Skeletal muscle satellite cell (primary cell): ENCODE results near the gene GHRH.

Experiments
- H3K27me3 ChIP-seq: 2 replicates; pipeline ENCODE4 v1.7.0; 2013; ENCODE audit warnings: low read length; ENCODE audit not compliant: control insufficient read depth, insufficient read depth
- H3K36me3 ChIP-seq: 2 replicates; pipeline ENCODE4 v1.7.0; 2013; ENCODE audit warnings: mild to moderate bottlenecking, control low read depth, low read length; ENCODE audit not compliant: insufficient read depth
- H3K4me1 ChIP-seq: 2 replicates; pipeline ENCODE4 v1.7.0; 2013; ENCODE audit warnings: low read length; ENCODE audit not compliant: control insufficient read depth, insufficient read depth
- H3K4me2 ChIP-seq: 2 replicates; pipeline ENCODE4 v1.7.0; 2013; ENCODE audit warnings: mild to moderate bottlenecking, low read length
- H3K4me3 ChIP-seq: 2 replicates; pipeline ENCODE4 v1.7.0; 2013; ENCODE audit warnings: low read length
- H3K9ac ChIP-seq: 2 replicates; pipeline ENCODE4 v1.7.0; 2013; ENCODE audit warnings: mild to moderate bottlenecking, low read depth, low read length, moderate library complexity
- H3K9me3 ChIP-seq: replicated peaks from 2 replicates; pipeline ENCODE4 v1.7.0; 2013; ENCODE audit warnings: mild to moderate bottlenecking, control low read depth, low read length

The GHRH gene

GRCh38 chr20:37257988-37258387 is 3.6 kb downstream of the GHRH start:
- H3K9me3 ChIP-seq, result no peaks in the 10 kb centered on the region
- H3K4me2 ChIP-seq, result no peak overlapping the region
- H3K4me3 ChIP-seq, result no peak overlapping the region
- H3K27me3 ChIP-seq, result peaks cover 72% of the 10 kb centered on the region
- H3K36me3 ChIP-seq, result no peaks in the 10 kb centered on the region
- H3K9ac ChIP-seq, result no peak overlapping the region
- no peaks in the 10 kb centered on the region for H3K4me1 ChIP-seq

- no peak overlapping the region for H3K4me2 ChIP-seq
- no peaks in the 10 kb centered on the region for H3K9me3 ChIP-seq
- H3K4me1 ChIP-seq, result no peaks in the 10 kb centered on the region
- H3K4me3 ChIP-seq, result no peak overlapping the region
- H3K9ac ChIP-seq, result no peak overlapping the region
- no peaks in the 10 kb centered on the region for H3K36me3 ChIP-seq
- peaks cover 70% of the 10 kb centered on the region for H3K27me3 ChIP-seq
Observed at GRCh38 chr20:37257530-37257929, 4.1 kb downstream of the GHRH start.

GRCh38 chr20:37256286-37256685 is 5.3 kb downstream of the GHRH start:
- Histone ChIP-seq H3K4me3 (no peak overlapping the region), H3K36me3 (no peaks in the 10 kb centered on the region), H3K4me1 (no peaks in the 10 kb centered on the region), H3K9me3 (no peaks in the 10 kb centered on the region), H3K9ac (no peak overlapping the region), H3K4me2 (no peak overlapping the region), H3K27me3 (peaks cover 58% of the 10 kb centered on the region)

DNA sequence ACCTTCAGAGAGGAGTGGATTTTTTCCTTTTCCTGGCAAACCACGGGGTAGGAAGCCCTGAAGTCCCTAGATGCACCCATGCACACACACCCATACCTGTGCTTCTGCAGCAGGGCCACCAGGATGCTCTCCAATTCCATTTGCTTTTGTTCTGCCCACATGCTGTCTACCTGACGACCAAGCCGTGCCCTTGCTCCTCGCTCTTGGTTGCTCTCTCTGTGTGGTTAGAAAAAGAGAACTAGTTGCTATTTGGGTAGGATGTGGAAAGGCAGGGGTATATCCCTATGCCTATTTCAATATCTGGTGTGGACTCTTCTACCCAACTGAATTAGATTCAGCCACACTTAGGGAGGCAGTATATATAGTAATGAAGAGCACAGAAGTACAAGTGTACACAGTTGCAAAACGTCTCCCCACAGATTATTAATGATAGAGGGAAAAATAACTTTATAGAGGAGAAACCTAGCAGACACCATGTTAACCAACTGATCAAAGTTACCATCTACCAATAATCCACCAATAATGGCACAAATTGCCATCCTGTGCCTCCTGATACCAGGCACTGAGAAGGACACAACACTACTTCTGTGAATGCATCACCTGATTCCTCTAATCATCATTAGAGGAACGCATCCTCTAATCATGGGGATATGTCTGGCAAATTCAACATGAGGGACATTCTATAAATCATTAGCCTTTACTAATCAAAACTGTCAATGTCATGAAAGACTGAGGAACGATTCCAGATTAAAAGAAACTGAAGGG is 7.3 kb downstream of the GHRH start:
- H3K36me3 ChIP-seq, result no peaks in the 10 kb centered on the region
- no peaks in the 10 kb centered on the region for H3K9me3 ChIP-seq
- H3K4me3 ChIP-seq, result no peak overlapping the region
- peaks cover 38% of the 10 kb centered on the region for H3K27me3 ChIP-seq
- no peaks in the 10 kb centered on the region for H3K4me1 ChIP-seq
- H3K9ac ChIP-seq, result no peak overlapping the region
- no peak overlapping the region for H3K4me2 ChIP-seq

GRCh38 chr20:37253087-37253486 is 8.5 kb downstream of the GHRH start:
- no peak overlapping the region for H3K9ac ChIP-seq
- peaks cover 26% of the 10 kb centered on the region for H3K27me3 ChIP-seq
- H3K9me3 ChIP-seq, result no peaks in the 10 kb centered on the region
- H3K4me3 ChIP-seq, result no peak overlapping the region
- no peaks in the 10 kb centered on the region for H3K36me3 ChIP-seq
- no peak overlapping the region for H3K4me2 ChIP-seq
- no peaks in the 10 kb centered on the region for H3K4me1 ChIP-seq

- Histone ChIP-seq H3K36me3 (no peaks in the 10 kb centered on the region), H3K4me2 (no peak overlapping the region), H3K9me3 (no peaks in the 10 kb centered on the region), H3K4me3 (no peak overlapping the region), H3K9ac (no peak overlapping the region), H3K4me1 (no peaks in the 10 kb centered on the region), H3K27me3 (peaks cover 17% of the 10 kb centered on the region)
Observed at GRCh38 chr20:37251825-37252477, 9.7 kb downstream of the GHRH start.

- Histone ChIP-seq H3K4me1 (no peaks in the 10 kb centered on the region), H3K4me3 (no peak overlapping the region), H3K9me3 (no peaks in the 10 kb centered on the region), H3K27me3 (peaks cover 4% of the 10 kb centered on the region), H3K9ac (no peak overlapping the region), H3K4me2 (no peak overlapping the region), H3K36me3 (no peaks in the 10 kb centered on the region)
Observed at GRCh38 chr20:37249304-37249703, 12.3 kb downstream of the GHRH start.

DNA sequence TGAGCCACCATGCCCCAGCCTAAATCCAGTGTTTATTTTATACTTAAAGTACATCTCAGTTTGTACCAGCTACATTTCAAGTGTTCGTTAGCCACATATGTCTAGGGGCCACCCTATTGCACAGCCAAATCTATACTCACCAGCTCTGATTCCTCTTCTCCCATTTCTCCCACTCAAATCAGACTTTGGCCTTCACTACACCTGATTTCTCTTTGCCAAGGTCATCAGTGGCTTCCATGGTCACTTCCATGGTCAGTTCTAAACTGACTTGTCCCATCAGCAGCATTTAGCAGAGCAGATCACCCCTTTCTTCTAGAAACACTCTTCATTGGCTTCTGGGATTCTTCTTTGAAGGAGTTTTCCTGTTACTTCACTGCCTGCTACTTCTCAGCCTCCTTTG is 14.1 kb downstream of the GHRH start:
- Histone ChIP-seq H3K27me3 (no peaks in the 10 kb centered on the region), H3K9me3 (no peaks in the 10 kb centered on the region), H3K9ac (no peak overlapping the region), H3K36me3 (peaks cover 17% of the 10 kb centered on the region), H3K4me1 (peaks cover 6% of the 10 kb centered on the region), H3K4me2 (no peak overlapping the region), H3K4me3 (no peak overlapping the region)

- Histone ChIP-seq H3K4me3 (no peak overlapping the region), H3K36me3 (peaks cover 24% of the 10 kb centered on the region), H3K9me3 (no peaks in the 10 kb centered on the region), H3K9ac (no peak overlapping the region), H3K4me1 (peaks cover 6% of the 10 kb centered on the region), H3K27me3 (no peaks in the 10 kb centered on the region), H3K4me2 (no peak overlapping the region)
Observed at GRCh38 chr20:37246736-37247135, 14.9 kb downstream of the GHRH start.

- Histone ChIP-seq H3K36me3 (peaks cover 36% of the 10 kb centered on the region), H3K4me1 (peaks cover 6% of the 10 kb centered on the region), H3K4me2 (no peak overlapping the region), H3K9ac (no peak overlapping the region), H3K27me3 (no peaks in the 10 kb centered on the region), H3K9me3 (no peaks in the 10 kb centered on the region), H3K4me3 (no peak overlapping the region)
Observed at GRCh38 chr20:37245216-37246150, 16.1 kb downstream of the GHRH start.

- Histone ChIP-seq H3K9ac (no peak overlapping the region), H3K36me3 (peaks cover 45% of the 10 kb centered on the region), H3K4me1 (peaks cover 6% of the 10 kb centered on the region), H3K4me3 (no peak overlapping the region), H3K4me2 (no peak overlapping the region), H3K9me3 (no peaks in the 10 kb centered on the region), H3K27me3 (no peaks in the 10 kb centered on the region)
Observed at GRCh38 chr20:37244572-37244957, 17.0 kb downstream of the GHRH start.
